HG03066 (cell line): Measurements from ENCODE around the gene NEK11.

Experiments
- ATAC-seq: cut with Tn5 transposase; IDR thresholded peaks from one replicate; pipeline ENCODE4 v1.9.1; 2021; ENCODE audit warnings: low read depth; ENCODE audit not compliant: unreplicated experiment

NEK11 gene

DNA sequence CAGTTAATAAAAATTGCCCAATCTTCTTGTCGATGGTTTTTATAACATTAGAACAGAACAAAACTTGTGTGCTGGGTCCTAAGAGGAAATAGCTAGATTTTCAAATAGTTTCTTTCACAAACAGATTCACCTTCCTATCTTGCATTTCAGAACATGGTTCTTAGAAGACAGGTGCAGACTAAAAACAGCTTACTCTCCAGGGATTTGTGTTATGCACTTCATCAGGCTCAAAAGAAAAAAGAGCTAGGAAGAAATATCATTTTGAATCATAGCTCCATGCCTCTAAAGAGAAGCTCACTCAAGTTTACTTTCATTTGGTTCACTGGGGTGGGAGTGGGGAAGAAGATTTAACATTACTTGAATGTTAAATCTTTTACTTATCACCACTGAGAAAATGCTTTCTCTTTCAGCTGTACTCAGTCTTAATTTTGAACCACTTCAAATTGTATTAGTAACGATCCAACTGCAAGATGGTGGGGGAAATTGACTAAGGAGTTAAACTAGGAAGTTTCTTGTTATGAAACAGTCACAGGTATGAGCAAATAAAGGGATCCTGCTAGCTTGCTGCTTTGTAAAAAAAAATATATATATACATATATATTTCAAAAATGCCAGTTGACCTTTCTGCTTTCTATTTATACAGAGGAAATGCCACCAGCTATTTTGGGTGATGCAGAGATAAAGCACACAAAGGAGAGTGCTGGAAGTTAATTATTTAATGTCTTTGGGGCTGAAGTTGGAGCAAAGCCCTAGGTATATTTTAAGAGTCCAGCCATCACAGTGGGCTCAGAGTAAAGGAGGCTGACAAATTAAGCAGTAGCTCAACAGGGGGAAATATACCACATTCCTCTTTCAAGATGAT, 326.6 kb downstream of the NEK11 start:
- ATAC-seq, result no peak

GRCh38 chr3:131353986-131354385, 327.3 kb downstream of the NEK11 start:
- no peak for ATAC-seq

- ATAC-seq, result no peak
Observed at GRCh38 chr3:131356006-131356595, 329.4 kb downstream of the NEK11 start.

GRCh38 chr3:131357275-131357674, 330.6 kb downstream of the NEK11 start:
- ATAC-seq, result no peak

- no peak for ATAC-seq
Observed at GRCh38 chr3:131360191-131360755, 333.6 kb downstream of the NEK11 start.

DNA sequence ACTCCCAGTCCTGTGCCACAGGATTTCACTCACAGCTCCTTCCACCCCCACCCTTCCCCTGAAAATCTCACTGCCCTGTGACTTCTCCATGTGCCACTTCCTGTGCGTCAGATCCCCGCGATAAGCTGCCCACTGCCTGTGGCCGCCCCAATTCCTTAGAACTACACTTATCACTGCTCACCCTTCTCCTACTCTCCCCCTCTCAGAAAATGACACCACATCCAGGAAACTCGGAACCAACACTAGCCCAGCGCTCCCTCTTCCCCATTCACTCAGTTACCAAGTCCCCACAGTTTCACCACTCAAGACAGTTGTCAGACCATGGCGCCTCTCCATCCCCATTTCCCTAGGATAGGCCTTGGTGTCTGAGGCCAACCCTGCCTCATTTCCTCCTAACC, 334.4 kb downstream of the NEK11 start:
- peak; percentile 2 for ATAC-seq

DNA sequence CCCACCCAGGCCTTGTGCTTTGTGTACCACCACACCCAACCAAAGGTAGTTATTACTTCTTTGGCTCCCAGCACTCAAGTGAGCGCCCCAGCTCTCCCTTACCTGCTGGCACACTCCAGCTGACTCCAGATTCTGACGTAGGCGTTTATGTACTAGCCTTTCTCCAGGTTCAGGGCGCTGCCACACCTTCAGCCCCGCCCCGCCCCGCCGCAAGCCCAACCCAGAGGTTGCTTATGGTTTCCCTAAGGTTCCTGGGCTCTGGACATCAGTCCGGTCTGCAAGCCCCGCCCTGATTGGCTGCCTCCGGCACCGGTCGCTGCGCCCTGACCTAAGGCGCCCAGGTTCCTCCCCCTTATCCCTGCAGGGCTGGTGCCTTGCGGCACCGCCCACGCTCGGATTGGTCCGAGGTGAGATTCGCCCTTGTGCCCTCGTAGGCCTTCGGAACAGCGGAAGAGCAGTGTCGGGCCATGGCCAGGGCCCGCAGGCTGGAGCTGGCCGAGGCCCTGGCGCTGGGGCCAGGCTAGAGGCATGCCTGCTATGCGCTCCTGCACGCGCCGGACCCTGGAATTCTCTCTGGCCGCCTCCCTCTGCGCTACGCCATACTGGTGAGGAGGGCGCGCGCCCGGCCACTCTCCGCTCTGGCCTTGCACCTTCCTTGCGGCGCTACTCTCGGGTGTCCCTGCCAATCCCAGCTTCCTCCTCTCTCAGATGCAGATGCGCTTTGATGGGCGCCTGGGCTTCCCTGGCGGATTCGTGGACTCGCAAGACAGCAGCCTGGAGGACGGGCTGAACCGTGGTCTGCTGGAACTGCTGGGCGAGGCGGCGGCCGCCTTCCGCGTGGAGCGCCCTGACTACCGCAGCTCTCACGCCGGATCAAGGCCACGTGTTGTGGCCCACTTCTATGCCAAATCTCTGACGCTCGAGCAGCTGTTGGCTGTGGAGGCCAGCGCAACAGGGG, 335.1 kb downstream of the NEK11 start:
- ATAC-seq, result peak; percentile 97

GRCh38 chr3:131363275-131363674, 336.6 kb downstream of the NEK11 start:
- no peak for ATAC-seq

- ATAC-seq, result no peak
Observed at GRCh38 chr3:131370935-131371687, 344.4 kb downstream of the NEK11 start.

- no peak for ATAC-seq
Observed at GRCh38 chr3:131371688-131372066, 345.0 kb downstream of the NEK11 start.

DNA sequence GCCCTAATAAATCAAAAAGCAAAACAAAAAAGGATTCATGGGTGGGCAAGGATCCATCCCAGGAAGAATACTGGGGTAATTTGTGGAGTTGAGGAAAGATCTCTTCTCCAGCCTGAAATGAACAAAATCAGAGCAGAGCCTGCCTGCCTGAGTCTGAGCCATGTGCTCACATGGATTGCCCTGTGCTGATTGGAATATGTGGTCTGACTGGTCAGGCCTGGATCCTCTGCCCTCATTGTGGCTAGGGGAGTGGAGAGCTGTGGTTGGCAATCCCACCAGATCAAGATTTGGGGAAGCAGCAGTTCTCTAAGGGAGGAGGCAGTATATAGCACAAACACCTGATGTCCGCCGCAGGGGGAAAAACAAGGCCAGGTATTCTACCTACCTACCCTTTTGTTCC, 348.1 kb downstream of the NEK11 start:
- no peak for ATAC-seq

GRCh38 chr3:131380821-131381444, 354.3 kb downstream of the NEK11 start:
- ATAC-seq, result peak; percentile 14

DNA sequence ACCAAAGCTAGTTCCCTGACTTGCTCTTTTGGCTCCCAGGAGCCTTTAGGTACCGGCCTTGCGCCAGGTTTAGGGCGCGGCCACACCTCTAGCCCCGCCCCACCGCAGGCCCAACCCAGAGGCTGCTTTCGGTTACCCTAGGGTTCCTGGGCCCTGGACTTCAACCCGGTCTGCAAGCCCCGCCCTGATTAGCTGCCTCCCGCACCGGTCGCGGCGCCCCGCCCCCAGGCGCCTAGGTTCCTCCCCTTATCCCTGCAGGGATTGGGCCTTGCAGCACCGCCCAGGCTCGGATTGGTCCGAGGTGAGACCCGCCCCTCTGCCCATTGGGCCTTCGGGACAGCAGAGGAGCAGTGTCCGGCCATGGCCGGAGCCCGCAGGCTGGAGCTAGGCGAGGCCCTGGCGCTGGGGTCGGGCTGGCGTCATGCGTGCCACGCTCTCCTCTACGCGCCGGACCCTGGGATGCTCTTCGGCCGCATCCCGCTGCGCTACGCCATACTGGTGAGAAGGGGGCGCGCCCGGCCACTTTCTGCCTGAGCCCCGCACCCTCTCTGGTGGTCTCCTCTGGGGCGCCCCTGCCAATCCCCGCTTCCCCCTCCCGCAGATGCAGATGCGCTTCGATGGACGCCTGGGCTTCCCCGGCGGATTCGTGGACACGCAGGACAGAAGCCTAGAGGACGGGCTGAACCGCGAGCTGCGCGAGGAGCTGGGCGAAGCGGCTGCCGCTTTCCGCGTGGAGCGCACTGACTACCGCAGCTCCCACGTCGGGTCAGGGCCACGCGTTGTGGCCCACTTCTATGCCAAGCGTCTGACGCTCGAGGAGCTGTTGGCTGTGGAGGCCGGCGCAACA, 355.0 kb downstream of the NEK11 start, which contains the start of gene NUDT16:
NUDT16 (plus strand) TSS at position 330 of the 847 bp plus-strand sequence; CDS start at position 361, 31 bp downstream.
- ATAC-seq, result peak; percentile 96

DNA sequence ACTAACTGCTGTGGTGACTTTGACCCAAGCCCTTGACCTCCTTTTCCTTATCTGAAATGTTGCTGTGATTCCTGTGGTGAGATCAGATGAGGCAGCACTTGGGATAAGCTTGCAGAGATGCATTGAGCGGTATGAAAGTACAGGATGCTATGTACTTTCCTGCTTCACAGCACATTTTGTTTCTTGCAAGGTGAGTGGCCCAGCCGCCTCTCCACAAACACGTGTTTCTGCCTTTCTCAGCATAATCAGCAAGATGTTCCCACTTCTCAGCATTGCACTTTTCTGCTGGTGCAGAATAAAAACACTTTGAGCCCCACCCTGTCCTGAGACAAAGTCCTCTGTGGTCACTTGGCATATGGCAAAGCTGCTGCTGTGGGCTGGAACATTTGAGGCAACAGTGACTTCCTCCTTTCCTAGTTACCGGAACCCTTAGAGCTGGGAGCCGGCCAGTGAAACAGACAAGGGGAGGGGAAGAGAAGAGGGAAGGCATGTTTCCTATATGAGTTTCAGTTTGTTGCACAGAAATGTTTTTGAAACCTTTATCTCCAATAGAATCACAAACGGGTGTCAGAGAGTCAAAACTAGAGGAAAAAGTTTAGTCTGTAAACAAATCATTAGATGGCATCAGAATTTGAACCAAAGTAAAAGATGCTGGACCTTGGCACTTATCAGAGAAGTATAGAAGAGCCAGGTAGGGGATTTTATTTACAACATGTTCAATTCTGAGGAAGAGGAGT, 359.9 kb downstream of the NEK11 start:
- no peak for ATAC-seq

DNA sequence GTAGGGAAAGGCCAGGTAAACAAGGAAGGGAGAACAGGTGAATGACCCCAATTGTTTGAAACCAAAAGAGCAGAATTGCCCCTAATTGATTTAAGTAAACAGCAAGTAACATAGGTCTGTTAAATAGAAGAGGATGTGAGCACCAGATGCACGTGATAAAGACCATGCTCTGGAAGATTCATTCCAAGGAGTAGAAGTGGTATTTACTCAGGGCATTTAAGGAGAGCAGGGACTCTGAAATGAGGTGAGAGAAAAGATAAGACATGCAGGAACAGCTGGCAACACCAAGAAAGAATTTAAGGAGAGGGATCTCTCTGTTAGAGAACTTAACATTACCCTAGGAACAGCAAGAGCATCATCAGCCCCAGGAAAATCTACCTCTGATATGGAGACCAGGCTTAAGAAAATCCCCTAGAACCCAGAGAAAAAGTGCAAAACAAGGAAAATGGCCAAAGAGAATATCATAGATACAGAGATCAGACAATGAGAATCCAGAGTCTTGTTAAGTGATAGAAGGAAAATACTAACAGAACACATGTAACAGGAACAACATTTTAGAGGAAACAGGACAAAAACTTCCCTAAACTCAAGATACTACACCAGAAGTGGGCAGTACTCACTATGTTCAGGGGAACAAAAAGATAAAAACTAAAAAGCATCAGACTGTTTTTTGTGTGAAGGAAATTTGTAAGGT, 361.3 kb downstream of the NEK11 start:
- ATAC-seq, result no peak

DNA sequence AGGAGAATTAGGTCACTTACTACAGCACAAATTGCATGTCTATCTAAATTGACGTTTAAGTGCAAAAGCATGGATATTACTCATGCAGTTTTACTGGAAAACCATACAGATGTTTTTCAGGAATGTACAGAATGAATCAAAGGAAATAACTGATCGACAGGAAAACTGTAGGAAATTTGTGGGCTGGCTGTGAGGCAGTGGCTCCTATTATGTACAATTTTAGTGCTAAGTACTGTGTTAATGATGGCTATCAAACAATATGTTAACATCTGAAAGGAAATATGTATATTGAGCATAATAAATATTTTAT, 361.8 kb downstream of the NEK11 start:
- ATAC-seq, result no peak

DNA sequence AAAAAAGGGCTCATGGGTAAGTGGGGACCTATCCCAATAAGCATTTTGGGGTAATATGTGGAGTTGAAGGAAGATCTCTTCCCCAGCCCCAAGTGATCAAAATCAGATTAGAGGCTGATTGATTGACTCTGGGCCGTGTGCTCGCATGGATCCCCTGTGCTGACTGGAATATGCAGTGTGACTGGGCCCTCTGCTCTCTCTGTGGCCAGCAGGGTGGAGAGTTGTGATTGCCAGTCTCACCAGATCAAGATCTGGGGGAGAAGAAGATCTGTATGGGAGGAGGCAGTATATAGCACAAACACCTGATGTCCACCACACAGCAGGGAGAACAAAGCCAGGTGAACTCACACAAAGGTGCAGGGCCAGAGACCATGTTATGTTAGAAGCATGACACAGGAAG, 363.7 kb downstream of the NEK11 start:
- ATAC-seq, result no peak
